Astrocyte of the spinal cord (primary cell): ENCODE measurements around the gene SIX3.

Experiments used
- DNase-seq: peaks from one replicate; pipeline ENCODE4 v3.0.0; 2011; ENCODE audit warnings: low read depth, low spot score
- H3K4me3 ChIP-seq: 2 replicates; pipeline ENCODE4 v1.5.1; 2011; ENCODE audit warnings: low read depth, mild to moderate bottlenecking, low read length, moderate library complexity
- CTCF ChIP-seq: IDR thresholded peaks from 2 replicates; pipeline ENCODE4 v1.5.1; 2012; ENCODE audit warnings: low read depth, mild to moderate bottlenecking, low read length, inconsistent platforms
- in situ Hi-C: cut with HindIII; loops from 2 replicates; pipeline ENCODE4 v1.10.0; 2017; ENCODE audit warnings: low sequenced_read_pairs

SIX3 gene

GRCh38 chr2:44906972-44907371 is 34.5 kb upstream of the SIX3 start:
- no peak overlapping the region for H3K4me3 ChIP-seq
- no peak for TF ChIP-seq CTCF
- in situ Hi-C loops: no loop called here
- no peak for DNase-seq

DNA sequence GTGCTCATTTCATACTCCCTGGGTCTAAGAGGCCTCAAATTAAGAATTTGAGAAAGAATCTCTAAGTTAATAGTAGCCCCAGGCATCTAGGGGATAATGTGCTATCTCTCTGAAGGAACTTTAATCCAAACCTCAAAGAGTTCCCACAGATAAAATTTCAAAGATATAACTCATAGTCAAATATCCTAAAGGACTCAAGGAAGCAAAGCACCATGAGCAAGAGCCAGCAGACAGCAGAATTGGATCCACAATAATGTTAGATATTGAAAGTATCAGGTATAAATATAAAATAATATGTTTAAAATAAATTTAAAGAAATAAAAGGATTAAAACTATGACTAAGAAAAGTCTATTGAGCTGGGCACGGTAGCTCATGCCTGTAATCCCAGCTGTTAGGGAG is 31.7 kb upstream of the SIX3 start:
- H3K4me3 ChIP-seq: no peak overlapping the region
- in situ Hi-C loops: no loop called here
- DNase-seq: no peak
- no peak for TF ChIP-seq CTCF

- no peak overlapping the region for H3K4me3 ChIP-seq
- TF ChIP-seq CTCF: no peak
- no peak for DNase-seq
- in situ Hi-C loops: no loop called here
Observed at GRCh38 chr2:44912660-44913059, 28.8 kb upstream of the SIX3 start.

GRCh38 chr2:44916291-44916690 is 25.2 kb upstream of the SIX3 start:
- no peak for TF ChIP-seq CTCF
- DNase-seq: no peak
- H3K4me3 ChIP-seq: no peak overlapping the region
- in situ Hi-C loops: no loop called here

DNA sequence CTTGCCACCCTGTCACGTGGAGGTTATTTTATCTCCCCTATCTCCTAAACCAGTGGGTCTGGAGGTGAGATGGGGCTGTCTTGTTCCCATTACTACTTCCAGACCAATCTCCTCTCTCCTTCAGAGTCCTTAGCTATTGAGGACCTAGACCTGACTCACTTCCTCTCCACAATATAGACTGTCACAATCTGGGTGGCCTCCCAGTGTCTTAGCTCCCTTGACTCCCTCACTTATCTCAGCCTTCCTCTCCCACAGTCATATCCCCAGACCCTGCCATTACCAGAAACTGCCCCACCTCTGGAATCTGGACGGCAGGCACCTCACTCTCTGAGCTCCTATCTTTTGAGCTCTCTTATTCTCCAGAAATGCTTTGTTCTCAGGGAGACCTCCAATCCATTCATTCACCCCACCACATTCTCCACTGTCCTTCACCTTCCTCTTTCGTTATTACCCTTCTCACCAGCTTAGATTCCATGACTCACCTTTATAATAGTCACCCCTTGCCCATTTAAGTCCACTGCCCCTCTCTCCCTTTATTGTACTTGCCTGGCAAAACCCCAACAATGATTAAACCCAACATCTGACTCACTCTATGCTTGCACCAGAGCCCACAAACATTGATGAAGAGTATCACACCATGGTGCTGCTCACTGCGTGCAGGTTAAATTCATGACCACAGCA is 23.3 kb upstream of the SIX3 start:
- no peak for TF ChIP-seq CTCF
- no peak for DNase-seq
- H3K4me3 ChIP-seq: no peak overlapping the region
- in situ Hi-C loops: no loop called here

DNA sequence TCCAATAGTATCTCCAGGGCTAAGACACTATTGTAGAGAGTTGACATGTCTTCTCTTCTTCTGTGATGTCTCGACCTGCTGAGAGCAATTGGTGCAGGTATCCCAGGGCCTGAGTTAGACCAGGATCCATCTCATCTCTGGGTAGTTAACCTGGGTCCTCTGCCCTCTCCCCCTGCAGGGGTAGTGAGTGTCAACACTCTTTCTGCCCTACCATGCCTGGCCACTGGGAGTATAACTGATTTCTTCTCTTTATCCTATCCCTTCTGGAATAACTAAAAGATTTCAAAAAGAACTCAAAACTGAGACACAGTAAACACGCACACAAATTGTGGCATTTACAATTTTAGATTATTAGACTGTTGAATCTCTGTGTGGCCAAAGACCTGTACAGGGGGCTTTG is 20.8 kb upstream of the SIX3 start:
- in situ Hi-C loops: no loop called here
- DNase-seq: no peak
- TF ChIP-seq CTCF: no peak
- no peak overlapping the region for H3K4me3 ChIP-seq

GRCh38 chr2:44922776-44923175 is 18.7 kb upstream of the SIX3 start:
- H3K4me3 ChIP-seq: no peak overlapping the region
- no peak for DNase-seq
- TF ChIP-seq CTCF: no peak
- in situ Hi-C loops: no loop called here
